ENCODE measurements around the gene RAB8B.

Gene RAB8B

DNA sequence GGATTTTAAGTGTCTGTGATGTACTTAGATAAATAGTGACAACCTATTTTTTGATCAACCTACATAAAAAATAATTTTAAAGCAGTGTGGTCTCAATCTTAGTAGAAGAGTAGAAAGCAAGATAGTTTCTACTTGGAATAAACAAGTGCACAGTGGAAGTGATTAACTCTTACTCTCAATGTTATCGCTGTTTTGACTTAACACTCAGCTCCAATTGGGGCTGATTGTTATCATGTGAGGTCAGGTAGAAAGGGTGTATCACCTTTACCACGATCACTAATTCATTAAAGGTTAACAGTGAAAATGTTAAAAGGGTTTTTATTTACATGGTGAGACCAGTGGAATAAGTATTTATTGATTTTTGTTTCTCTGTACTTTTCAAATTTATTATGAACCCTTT, 65.6 kb downstream of the RAB8B start:
- no peak overlapping the region for H3K4me3 ChIP-seq (ENCODE audit: low read length)
- DNase-seq (ENCODE audit: low read depth), result no peak
- TF ChIP-seq, protein P1, sequence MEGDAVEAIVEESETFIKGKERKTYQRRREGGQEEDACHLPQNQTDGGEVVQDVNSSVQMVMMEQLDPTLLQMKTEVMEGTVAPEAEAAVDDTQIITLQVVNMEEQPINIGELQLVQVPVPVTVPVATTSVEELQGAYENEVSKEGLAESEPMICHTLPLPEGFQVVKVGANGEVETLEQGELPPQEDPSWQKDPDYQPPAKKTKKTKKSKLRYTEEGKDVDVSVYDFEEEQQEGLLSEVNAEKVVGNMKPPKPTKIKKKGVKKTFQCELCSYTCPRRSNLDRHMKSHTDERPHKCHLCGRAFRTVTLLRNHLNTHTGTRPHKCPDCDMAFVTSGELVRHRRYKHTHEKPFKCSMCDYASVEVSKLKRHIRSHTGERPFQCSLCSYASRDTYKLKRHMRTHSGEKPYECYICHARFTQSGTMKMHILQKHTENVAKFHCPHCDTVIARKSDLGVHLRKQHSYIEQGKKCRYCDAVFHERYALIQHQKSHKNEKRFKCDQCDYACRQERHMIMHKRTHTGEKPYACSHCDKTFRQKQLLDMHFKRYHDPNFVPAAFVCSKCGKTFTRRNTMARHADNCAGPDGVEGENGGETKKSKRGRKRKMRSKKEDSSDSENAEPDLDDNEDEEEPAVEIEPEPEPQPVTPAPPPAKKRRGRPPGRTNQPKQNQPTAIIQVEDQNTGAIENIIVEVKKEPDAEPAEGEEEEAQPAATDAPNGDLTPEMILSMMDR (conservative IDR thresholded peaks at IDR 0.05; ENCODE audit: low read length), result no peak

DNA sequence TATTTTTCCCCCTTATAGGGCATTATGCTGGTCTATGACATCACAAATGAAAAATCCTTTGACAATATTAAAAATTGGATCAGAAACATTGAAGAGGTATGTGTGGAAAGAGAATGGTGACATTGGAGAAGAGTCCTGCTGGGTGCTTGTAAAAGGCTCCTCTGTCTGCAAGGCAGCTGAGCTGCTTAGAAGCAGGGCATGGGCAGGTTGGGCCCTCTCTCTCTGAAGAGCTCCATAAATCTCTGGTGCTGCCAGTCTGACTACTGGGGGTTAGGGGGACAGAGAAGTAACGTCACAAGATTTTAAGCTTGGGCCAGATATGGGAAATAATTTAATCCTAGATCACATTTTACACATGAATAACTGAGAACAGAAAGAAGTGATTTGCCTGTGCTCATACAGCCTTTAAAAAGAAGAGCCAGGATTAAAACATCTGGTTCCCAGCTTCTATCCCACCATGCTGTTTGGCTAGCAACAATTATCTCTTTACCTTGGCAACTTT, 66.1 kb downstream of the RAB8B start:
- DNase-seq (ENCODE audit: low read depth), result no peak
- TF ChIP-seq, protein P1 (conservative IDR thresholded peaks at IDR 0.05; ENCODE audit: low read length), result no peak
- no peak overlapping the region for H3K4me3 ChIP-seq (ENCODE audit: low read length)

DNA sequence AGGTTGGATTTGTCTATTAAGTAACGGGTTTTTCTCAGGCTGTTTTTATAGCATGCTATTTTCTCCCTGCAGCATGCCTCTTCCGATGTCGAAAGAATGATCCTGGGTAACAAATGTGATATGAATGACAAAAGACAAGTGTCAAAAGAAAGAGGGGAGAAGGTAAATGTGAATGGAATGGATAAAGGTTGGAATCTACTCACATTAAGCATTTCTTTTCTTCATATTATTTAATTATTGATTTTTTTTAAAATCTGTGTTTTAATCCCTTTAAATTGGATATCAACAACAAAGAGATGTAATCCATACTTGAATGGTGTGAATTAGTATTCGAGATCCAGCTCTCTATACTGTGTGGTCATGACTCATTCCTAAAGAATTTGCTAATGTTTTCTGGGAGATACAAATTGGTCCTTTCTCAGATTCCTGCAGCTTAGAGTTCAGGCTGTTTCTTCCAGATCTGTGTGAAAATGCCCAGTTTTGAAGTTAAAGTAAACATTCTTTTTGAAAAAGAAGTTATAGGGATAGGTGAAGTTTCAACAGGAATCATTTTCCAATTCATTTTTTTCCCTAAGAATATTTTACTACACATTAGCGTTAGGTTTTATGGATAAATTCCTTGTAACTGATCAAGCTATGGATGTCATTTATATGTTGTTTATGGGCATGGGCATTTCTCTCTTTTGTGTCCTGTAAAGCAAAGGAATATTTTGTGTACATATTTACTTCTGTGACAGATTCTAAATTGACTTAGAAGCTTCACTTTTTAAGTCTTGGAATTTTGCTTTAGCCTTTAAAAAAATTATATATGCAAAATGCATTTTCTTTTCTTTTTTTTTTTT, 67.2 kb downstream of the RAB8B start:
- no peak overlapping the region for H3K4me3 ChIP-seq (ENCODE audit: low read length)
- TF ChIP-seq, protein P1 (conservative IDR thresholded peaks at IDR 0.05; ENCODE audit: low read length), result no peak
- peak; percentile 86 for DNase-seq (ENCODE audit: low read depth)

DNA sequence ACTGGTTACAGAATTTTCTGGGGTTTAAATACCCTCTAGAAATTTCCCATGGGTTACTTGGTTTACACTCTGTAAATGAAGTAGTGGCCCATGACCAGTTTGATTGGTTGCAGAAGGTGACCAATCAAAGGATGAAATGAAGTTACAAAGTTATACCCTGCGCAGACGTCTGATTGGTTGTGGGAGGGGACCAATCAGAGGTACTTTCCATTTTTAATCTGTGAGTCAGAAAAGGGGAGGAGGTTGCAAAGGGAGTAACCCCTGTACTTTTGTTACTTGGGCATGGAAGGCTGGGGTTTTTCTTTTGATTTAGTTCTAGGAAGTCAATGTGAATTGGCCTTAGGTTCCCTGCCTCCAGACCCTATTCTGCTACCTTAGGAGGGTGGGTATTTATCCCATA, 69.3 kb downstream of the RAB8B start:
- no peak for DNase-seq (ENCODE audit: low read depth)
- TF ChIP-seq, protein P1 (conservative IDR thresholded peaks at IDR 0.05; ENCODE audit: low read length), result no peak
- no peak overlapping the region for H3K4me3 ChIP-seq (ENCODE audit: low read length)

DNA sequence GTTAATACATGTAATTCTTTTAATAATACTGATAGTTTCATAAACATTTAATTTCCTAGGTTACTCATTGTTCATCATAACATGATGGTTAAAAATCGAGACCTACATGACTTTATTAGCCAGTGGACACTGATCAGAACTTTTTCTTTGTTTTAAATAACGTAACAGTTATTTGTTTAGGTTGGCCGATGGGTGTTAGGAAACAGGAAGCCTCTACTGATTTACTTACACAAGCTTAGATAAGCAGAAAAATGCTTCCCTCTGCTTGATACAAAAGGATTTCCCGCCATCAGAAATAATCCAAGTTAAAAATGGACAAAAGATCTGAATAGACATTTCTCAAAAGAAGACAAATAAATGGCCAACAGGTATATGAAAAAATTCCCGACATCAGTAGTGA, 71.4 kb downstream of the RAB8B start:
- DNase-seq (ENCODE audit: low read depth), result no peak
- H3K4me3 ChIP-seq (ENCODE audit: low read length), result no peak overlapping the region
- TF ChIP-seq, protein P1 (conservative IDR thresholded peaks at IDR 0.05; ENCODE audit: low read length), result no peak

DNA sequence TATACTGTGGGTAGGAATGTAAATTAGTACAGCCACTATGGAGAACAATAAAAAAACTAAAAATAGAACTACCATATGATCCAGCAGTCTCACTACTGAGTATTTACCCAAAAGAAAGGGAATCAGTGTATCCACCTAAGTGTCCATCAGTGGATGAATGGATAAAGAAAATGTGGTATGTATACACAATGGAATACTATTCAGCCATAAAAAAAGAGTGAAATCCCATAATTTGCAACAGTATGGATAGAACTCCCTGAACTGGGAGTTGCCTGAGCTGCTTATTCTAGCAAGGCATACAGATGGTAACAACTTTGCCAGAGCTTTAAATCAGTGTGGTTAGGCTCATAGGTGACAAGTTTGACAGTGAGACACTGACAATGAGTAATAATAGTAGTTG, 71.9 kb downstream of the RAB8B start:
- H3K4me3 ChIP-seq (ENCODE audit: low read length), result no peak overlapping the region
- no peak for DNase-seq (ENCODE audit: low read depth)
- TF ChIP-seq, protein P1 (conservative IDR thresholded peaks at IDR 0.05; ENCODE audit: low read length), result no peak

DNA sequence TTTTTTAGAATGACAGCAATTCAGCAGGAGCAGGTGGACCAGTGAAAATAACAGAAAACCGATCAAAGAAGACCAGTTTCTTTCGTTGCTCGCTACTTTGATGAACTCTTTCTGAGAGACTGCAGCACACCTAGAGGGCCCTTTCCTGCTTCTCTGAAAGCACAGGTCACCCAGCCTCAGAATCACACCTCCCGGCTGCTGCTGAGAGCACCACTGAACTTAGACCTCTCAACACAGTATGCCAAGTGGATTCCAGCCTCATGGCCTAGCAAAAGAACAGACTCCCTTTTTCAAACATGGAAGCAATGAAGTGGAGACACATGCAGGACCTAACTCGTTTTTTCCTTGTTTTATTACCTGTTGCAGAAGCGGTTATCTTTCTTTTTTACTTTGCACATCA, 74.1 kb downstream of the RAB8B start:
- TF ChIP-seq, protein P1 (conservative IDR thresholded peaks at IDR 0.05; ENCODE audit: low read length), result no peak
- DNase-seq (ENCODE audit: low read depth), result no peak
- no peak overlapping the region for H3K4me3 ChIP-seq (ENCODE audit: low read length)

Data from AG10803 (cell line).